Chondrocyte (in vitro differentiated cells): Measurements from ENCODE around the gene TMEM132E. TPM values are rescaled to one million over a fixed set of nuclear protein-coding genes. Genes with fewer than 3 reads are reported as not detected.

Source experiments
- DNase-seq: peaks from one replicate; pipeline ENCODE4 v3.0.0; 2021; ENCODE audit warnings: mixed read lengths, low spot score
- H3K27ac Mint-ChIP-seq: one replicate; pipeline ENCODE4 v1.8.0; 2021; ENCODE audit warnings: mild to moderate bottlenecking, moderate library complexity, mixed read lengths; ENCODE audit not compliant: unreplicated experiment
- H3K27me3 Mint-ChIP-seq: 2 replicates; pipeline ENCODE4 v1.8.0; 2021; ENCODE audit warnings: low read depth, mixed read lengths
- H3K36me3 Mint-ChIP-seq: 2 replicates; pipeline ENCODE4 v1.8.0; 2021; ENCODE audit warnings: low read depth, mixed read lengths
- H3K4me1 Mint-ChIP-seq: 2 replicates; pipeline ENCODE4 v1.8.0; 2021; ENCODE audit warnings: low read depth, mild to moderate bottlenecking, mixed read lengths
- H3K4me3 Mint-ChIP-seq: one replicate; pipeline ENCODE4 v1.8.0; 2021; ENCODE audit warnings: mild to moderate bottlenecking, moderate library complexity, mixed read lengths; ENCODE audit not compliant: unreplicated experiment
- H3K9me3 Mint-ChIP-seq: 2 replicates; pipeline ENCODE4 v1.8.0; 2021; ENCODE audit warnings: low read depth, mixed read lengths
- total RNA-seq: library from RNA; stranded (reverse); gene quantifications from 3 replicates; pipeline ENCODE4 v1.2.1, GENCODE V29; 2021
- TF ChIP-seq, protein P1 (sequence below): fragments of 200-600 bp; sonication (generic); IDR thresholded peaks from 2 replicates; pipeline ENCODE4 v1.5.0; 2021; ENCODE audit warnings: antibody characterized with exemption, mild to moderate bottlenecking, moderate library complexity

TMEM132E gene
- total RNA-seq, 1 donor from 2014 or later, result 0.20 TPM

DNA sequence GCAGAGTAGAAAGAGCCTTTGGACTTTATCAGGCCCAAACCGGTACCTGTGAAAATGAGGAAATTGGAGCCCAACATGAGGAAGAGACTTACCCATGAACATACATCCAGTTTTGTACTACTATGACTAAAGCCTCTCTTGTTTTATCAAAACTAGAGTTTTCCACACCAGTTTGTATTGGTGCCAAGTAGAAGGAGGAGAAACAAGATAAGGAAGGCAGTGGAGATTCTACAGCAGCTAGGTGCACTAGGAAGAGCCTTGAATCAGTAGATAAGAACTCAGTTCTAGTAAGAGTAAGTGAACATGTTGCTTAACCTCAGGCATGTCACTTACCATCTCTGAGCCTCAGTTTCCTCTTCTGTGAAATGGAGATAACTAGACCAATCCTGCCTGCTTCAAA lies 13.7 kb upstream of the TMEM132E start:
- Mint-ChIP-seq H3K4me1 (no peaks in the 10 kb centered on the region), H3K4me3 (no peak overlapping the region), H3K36me3 (no peaks in the 10 kb centered on the region), H3K27ac (no peak overlapping the region), H3K9me3 (no peaks in the 10 kb centered on the region), H3K27me3 (peaks cover 20% of the 10 kb centered on the region)
- TF ChIP-seq, protein P1, sequence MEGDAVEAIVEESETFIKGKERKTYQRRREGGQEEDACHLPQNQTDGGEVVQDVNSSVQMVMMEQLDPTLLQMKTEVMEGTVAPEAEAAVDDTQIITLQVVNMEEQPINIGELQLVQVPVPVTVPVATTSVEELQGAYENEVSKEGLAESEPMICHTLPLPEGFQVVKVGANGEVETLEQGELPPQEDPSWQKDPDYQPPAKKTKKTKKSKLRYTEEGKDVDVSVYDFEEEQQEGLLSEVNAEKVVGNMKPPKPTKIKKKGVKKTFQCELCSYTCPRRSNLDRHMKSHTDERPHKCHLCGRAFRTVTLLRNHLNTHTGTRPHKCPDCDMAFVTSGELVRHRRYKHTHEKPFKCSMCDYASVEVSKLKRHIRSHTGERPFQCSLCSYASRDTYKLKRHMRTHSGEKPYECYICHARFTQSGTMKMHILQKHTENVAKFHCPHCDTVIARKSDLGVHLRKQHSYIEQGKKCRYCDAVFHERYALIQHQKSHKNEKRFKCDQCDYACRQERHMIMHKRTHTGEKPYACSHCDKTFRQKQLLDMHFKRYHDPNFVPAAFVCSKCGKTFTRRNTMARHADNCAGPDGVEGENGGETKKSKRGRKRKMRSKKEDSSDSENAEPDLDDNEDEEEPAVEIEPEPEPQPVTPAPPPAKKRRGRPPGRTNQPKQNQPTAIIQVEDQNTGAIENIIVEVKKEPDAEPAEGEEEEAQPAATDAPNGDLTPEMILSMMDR, result no peak
- DNase-seq, result no peak

- no peaks in the 10 kb centered on the region for H3K36me3 Mint-ChIP-seq
- no peak overlapping the region for H3K4me3 Mint-ChIP-seq
- no peaks in the 10 kb centered on the region for H3K4me1 Mint-ChIP-seq
- TF ChIP-seq, protein P1, result no peak
- no peaks in the 10 kb centered on the region for H3K9me3 Mint-ChIP-seq
- no peak for DNase-seq
- peaks cover 20% of the 10 kb centered on the region for H3K27me3 Mint-ChIP-seq
- H3K27ac Mint-ChIP-seq, result no peak overlapping the region
Measured at GRCh38 chr17:34566201-34566600, 13.2 kb upstream of the TMEM132E start.

- TF ChIP-seq, protein P1, result no peak
- peaks cover 21% of the 10 kb centered on the region for H3K27me3 Mint-ChIP-seq
- no peak overlapping the region for H3K27ac Mint-ChIP-seq
- H3K4me1 Mint-ChIP-seq, result no peaks in the 10 kb centered on the region
- H3K36me3 Mint-ChIP-seq, result no peaks in the 10 kb centered on the region
- DNase-seq, result no peak
- H3K4me3 Mint-ChIP-seq, result no peak overlapping the region
- no peaks in the 10 kb centered on the region for H3K9me3 Mint-ChIP-seq
Measured at GRCh38 chr17:34566873-34567272, 12.5 kb upstream of the TMEM132E start.

DNA sequence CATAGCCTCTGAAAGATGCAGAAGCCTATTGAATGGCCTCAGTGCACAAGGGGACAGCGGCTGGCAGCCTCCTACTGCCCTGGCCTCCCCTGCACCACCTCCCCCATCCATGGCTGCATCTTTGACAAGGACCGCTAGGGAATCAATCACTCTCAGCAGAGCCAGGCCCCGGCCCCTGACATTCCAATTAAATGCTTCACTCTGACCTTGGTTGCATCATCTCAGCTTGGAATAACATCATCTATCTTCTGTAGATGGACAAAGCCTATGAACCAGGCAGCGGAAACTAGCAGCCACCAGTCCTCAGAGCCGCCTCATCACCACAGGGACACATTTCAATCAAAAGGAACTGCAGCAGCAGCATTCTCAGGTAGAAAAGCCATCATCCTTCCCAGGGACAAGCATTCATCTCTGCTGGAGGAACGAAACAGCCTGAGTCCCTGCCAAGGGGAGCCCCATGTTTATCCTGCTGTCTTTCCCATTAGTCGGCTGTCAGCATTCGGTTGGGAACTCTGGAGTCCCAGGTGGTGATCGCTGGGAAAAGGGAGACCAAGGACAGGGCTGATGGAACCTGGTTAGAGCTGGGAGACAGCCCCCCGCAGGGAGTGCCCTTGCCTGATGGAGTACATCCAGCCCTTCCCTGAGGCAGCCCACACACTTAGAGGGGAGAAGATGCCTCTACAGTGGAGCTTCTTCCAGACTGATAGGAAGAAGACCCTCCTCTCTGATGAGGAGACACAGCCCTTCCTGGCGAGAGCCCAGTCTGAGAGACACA lies 11.5 kb upstream of the TMEM132E start:
- TF ChIP-seq, protein P1, result no peak
- no peaks in the 10 kb centered on the region for H3K4me1 Mint-ChIP-seq
- no peak overlapping the region for H3K4me3 Mint-ChIP-seq
- peaks cover 29% of the 10 kb centered on the region for H3K27me3 Mint-ChIP-seq
- H3K9me3 Mint-ChIP-seq, result no peaks in the 10 kb centered on the region
- no peak for DNase-seq
- no peaks in the 10 kb centered on the region for H3K36me3 Mint-ChIP-seq
- no peak overlapping the region for H3K27ac Mint-ChIP-seq

GRCh38 chr17:34568953-34569352 lies 10.4 kb upstream of the TMEM132E start:
- TF ChIP-seq, protein P1, result no peak
- H3K4me3 Mint-ChIP-seq, result no peak overlapping the region
- no peaks in the 10 kb centered on the region for H3K36me3 Mint-ChIP-seq
- H3K27ac Mint-ChIP-seq, result no peak overlapping the region
- H3K4me1 Mint-ChIP-seq, result no peaks in the 10 kb centered on the region
- peaks cover 29% of the 10 kb centered on the region for H3K27me3 Mint-ChIP-seq
- DNase-seq, result no peak
- H3K9me3 Mint-ChIP-seq, result no peaks in the 10 kb centered on the region
